Activated gamma-delta T cell treated with anti-CD3 and anti-CD28 coated beads, Interleukin-2, amount 50 U/mL, for 16 hours (primary cell): ENCODE measurements around the gene PPP1CA.
A peak's percentile ranks its signal among the peaks of the same experiment; 100 is the strongest.

ENCODE experiments used
- DNase-seq: peaks from one replicate; pipeline ENCODE4 v3.0.0-alpha.2; 2020; ENCODE audit warnings: low read depth

Gene PPP1CA

DNA sequence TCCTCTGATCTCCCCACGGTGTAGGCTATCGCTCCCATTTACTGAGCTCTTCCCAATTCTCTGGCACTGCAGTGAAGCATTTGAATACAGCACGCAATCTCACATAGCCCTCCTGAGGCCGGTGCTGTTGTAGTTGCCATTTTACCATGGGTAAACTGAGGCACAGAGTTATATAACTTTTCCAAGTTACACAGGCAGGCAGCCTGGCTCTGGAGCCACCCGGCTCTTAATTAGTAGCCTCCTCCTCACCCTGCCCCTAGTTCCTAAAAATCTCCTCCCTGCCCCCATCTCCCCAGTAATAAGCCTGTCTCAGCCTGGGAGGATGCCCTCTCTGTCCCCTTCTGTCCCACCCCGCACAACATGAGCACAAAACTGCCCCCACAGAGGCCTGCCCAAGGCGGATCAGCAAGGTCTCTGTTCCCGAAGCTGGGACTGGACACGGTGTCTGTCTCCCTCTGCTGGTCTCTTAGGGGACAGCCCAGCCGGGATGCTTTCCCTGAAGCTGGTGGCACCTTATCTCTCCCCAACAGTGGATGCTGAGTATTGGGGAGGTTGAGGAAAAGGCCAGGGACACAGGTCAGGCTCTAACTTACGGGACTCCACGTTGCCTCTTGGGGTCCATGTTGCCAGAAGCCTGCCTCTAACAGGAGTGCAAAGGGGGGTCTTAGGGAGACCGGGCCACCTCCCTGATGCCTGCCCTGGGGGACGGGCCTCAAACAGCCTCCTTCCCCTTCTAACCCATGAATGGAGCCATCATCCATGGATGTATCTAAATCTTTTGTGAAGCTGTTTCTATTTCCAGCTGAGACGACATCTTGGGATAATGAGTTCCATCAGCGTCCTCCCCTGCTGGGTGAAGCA lies 19.2 kb downstream of the PPP1CA start:
- DNase-seq = peak; percentile 71

DNA sequence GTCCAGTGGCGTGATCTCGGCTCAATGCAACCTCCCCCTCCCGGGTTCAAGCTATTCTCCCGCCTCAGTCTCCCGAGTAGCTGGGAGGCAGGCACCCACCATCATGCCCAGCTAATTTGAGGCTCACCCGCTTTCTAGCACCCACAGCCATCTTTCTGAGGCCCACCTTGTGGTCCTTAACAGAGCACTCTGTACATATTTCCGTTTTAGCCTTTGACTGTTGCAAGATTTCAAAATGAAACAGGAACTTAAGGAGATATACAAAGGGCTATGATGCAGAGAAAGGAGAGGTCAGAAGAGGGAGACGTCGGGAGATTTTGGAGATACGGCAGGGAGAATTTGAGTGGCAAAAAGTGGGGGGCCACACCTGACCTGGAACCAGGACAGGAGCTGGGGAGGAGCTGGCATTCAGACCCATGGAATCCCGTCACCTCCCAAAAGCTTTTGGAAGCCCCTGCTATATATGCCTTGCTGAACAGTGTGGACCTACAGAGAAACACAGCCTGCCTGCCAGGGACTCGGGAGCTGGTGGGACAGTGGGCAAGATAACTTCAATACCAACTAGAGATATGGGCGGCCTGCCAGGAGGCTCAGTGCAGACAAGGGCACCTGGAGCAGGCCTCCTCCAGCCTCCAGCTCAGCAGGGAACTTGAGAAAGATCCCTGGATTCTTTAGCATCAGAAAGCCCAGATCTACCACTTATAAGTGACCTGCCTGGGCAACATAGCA lies 20.2 kb downstream of the PPP1CA start:
- no peak for DNase-seq

DNA sequence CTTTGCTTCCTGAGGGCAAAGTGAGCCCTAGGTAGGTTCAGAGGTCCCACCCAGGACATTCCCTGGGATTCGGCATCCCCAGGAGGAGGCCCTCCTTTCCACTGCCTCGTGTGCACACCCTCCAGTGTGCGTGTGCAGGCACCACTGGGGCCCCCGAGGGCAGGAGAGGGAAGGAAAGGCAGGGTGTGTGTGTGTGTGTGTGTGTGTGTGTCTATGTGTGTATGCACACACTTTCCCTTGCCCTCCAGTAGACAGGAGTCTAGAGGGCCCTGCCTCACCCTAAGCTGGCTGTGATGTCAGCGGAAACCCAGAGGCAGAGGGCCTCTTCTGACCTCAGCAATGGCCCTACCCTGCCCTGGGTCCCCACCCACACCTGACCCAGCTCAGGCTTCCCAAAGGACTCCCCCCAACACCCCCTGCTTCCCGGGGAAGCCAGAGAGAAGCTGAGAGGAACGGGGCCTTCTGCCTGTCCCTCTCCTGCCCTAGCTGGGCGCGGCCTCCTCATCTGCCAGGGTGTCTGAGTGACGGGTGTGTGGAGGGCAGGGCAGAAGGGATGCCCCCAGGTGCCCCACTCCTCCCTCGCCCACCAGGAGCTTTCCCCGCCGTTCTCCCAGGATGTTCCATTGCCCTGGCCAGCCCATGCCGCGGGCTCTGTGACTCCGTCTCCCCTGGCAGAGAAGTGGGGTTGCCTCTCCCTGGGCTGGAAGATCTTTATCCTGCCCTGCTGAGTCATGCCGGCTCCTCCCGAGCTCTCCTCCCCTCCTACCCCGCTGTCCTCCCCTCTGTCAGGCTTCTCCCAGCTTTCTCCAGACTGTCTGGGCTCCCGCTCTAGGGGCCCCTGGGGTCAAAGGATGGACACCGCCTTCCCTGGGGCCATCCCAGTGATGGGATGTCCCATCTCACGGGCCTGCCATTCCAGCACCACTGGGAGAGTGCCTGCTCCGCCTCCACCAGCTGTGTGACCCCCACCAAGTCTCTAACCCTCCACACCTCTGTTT lies 22.3 kb downstream of the PPP1CA start:
- DNase-seq = no peak

DNA sequence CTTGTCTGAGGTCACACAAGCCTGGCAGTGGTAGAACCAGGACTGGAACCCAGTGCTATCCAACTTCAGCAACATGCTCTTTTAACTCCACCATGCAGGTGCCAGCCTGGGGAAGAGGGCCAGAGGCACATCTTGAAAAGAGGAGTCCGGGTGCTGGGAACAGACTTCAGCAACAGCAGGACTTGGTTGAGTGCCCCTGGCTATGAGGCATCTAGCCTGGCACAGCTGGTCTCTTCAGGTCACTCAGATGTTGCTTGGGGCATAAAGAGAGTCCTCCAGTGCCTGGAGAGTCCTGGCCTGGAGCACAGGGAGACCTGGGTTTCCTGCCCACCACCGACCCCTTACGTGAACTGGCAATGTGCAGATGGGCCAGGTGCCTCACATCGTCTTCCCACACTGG lies 23.1 kb downstream of the PPP1CA start:
- no peak for DNase-seq

DNA sequence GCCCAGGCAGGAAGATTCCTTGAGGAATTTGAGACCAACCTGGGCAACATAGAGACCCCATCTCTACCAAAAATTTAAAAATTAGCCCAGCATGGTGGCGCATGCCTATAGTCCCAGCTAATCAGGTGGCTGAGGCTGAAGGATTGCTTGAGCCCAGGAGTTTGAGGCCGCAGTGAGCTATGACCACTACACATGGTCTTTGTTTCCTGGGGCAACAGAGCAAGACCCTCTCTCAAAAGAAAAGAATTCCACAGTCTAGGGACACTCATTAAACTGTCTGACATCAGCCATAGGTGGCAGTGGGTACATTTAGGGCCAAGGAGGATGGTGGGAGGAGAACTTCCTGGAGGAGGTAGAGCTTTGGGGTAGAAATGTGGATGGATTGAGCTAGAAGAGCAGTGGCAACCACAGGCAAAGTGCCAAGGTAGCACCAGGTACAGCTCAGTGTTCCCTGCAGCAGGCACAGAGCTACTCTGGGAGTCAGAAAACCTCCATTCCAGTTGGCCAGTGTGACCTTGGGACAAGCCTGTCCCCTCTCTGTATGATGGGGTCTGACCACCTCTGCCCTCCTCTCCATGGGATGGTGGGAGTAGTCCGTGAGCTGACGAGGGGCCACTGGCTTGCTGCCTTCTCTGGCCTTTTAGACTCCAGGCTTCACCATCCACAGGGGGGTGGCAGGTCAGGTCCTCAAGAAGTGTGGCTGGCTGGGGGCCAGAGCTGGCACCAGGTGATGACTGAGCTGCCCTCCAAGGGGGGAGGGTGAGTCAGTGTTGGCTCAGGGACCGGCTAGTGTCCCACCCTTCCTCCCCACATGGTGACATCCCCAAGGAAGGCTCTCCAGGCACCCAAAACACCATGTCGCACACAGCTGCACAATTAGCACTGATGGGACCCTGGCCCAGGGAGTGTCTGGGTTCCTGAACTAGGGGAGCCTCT lies 24.5 kb downstream of the PPP1CA start:
- DNase-seq = no peak

DNA sequence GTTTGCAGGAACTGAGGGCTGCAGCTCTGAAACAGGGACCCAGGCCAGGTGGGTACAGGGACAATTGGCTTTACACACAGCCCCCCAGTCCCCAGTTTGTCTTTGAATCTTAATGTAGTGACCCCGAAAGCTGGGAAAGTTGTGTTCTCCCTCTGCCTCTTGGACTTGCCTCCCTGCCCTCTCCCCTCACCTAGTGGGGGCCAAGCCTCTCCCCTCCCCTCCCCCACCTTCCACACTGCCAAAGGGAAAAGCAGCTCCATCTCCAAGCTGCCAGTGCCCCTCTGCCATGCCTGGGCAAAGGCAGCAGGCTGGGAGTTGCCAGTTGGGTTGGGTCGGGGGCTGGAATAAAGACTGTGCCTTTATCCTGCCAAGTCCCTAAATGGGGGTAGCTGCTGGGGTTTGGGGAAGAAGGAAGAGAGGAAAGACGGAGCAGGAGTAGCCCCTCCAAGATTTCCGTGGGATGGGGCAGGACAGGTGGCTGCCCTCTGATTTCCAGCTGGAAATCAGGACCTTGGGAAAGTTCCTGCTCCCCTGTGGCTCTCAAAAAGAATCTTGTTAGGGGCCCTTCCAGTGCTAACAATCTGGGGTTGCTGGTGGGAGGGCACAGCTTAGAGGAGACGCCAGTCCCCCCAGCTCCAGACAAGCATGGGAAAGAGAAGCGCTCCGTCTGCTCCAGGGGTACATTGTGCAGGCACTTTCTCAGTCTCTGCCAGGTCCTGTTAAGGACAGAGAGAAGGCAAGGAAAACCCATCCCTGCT lies 25.4 kb downstream of the PPP1CA start:
- DNase-seq = no peak

DNA sequence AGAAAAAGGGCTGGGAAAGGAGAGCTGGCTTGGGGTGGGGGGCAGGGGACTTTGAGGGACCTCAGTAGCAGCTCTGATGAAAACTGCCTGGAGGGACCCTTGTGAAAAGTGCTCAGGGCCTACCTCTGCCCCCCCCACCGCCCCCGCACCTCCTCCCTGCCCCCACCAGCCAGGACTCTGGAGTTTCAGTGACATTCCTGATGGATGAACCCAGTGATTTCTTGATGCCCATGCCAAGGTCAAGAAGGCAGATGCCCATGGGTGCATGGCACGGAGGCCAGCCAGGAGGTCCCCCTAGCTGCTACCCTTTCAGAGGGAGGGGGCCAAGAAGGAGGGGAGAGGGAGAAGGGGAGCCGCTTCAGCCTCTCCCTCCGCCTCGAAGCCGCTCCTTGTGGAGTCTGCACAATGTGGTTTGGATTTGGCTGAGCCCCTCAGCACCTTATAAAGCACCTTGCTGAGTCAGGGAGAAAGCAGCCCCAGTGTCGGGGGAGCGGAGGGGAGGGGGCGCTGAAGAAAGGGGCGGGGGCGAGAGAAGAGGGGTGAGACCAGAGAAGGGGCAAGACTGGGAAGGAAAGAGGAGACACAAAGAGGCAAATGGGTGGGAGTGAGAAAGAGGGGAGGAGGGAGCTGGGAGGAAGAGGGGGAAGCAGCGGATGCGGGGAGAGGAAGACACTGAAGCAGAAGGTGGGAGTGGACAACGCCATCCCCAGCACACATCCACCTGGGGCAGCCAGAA lies 26.2 kb downstream of the PPP1CA start:
- no peak for DNase-seq

DNA sequence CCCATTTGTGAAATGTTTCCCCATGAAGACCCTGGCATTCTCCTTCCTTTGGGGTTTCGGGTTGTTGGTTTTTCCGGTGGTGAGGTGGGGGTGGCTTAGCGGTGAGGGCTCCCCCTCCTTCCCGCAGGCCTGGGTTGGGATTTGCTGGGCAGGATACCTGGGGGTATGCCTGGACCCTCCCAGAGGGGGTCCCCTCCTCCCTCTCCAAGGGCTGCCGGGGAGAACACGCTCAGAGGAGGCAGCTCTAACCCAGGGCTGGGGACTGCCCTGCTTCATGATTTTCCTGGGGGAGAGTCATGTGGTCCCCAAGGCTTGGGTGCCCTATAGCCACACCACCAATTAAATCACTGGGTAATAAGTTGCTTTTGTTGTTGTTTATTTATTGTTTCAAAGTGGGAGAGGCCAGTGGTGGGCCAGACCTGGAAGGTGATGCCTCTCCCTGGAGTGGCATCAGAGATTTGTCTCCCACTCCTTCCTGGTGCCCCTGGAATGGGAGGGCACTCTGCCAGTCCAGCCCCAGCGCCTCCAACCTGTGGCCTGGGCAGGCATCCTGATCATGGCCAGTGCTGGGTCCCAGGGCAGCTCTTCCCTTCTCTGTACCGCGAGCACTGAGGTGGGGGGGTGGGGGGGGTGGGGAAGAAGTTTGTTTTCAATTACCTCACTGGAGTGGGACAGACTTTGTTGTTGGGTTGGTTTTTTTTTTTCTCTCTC lies 26.9 kb downstream of the PPP1CA start:
- no peak for DNase-seq

DNA sequence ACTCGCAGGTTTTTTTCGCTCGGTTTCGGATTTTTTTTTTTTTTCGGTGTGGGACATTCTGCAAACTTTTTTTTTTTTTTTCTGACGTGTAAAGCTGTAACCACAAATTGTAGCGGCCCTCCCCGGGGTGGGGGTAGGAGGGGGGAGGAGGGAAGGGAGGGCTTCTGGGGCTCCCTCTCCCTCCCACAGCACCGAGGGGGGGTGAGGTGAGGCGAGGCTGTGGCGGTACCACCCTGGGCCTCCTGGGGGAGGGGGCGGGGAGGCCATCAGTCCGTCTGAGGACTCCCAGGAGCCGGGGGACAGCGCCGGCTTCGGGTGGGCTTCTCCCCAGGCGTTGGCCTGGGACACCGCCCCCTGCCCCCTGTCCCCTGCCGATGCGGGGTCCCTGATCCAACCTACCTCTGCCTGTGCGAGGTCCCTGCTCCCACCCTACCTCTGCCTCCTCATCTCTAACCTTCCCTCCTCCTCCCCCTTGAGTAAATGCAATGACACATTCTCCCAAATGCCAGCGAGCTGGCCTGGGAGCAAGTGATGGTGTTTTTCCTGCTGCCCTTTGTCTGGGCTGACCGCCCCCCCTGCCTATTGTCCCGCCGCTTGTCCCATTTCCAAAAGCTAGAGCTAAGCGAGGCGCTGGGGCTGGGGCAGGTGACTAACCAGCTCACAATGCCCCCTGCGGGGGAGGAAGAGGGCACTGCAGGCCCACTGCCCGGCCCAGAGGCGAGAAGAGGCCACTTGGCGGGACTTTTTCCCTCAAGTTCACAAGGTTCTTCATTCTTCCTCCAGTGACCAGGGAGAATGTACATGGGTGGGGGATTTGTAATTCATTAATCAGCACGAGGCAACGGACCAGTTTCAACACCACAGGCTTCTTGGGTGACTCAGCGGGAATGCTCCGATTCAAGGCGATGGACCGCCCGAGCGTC lies 27.7 kb downstream of the PPP1CA start:
- peak; percentile 82 for DNase-seq

DNA sequence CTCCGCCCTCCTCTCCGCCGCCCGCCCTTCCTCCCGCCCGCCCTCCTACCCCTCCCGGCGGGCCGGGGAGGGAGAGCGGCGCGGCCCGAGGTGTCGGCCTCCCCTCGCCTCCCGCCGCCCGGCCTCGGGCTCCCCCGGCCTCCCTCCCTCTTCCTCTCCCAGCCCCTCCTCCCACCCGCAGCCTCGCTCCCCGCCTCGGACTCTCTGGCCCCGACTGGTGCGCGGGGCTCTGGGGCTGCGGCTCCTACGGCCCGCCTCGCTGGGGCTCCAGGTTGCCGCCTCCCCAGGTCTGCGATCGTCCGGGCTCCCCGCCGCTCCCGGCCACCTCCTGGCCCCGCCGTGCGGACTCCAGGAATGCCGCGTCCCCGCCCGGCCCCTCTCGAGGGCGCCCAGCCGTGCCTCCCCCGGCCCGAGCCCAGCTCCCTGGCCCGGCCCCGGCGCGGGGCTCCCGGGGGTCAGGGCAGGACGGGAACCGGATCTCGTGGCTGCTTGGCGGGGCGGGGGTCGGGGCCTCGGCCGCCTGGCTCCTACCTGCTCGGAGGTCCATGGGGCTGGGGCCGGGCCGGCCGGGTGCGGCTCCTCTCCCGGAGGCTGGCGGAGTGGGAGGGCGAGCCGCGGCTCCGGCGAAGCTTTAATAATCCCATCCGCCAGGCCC lies 28.5 kb downstream of the PPP1CA start, which contains the start of gene CLCF1:
CLCF1 (minus strand) TSS at position 606 of the 655 bp plus-strand sequence; CDS start at position 547, 59 bp downstream.
- DNase-seq = no peak

DNA sequence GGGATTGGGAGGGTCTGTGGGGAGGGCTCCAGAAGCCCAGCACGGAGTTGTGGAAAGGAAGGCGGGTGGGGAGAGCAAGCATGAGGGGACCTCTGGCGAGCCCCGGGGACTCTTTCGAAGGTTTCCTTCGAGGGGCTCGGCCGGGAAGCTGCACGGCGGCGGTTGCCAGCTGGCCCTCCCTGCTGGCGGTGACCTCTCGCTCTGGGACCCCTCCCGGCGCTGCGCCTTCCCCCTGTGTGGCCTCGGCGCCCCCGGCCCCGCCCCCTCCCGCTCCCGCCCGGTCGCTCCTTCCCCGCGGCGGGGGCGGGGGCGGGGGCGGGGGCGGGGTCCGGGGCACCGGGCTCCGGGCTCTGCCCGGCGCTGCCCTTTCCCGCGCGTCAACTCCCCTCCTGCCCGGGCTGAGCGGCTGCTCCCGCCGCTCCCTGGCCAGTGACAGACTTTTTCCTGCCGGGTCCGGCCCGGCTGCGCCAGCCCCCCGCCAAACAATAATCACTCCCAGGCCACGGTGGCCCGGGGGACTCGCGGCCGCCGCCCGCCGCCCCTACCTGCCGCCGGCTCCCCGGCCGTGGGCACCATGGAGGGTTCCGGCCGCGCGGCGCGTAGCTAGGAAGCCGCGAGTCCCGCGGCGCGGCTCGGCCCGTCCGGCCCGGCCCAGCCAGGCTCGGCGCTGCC lies 29.2 kb downstream of the PPP1CA start:
- no peak for DNase-seq

DNA sequence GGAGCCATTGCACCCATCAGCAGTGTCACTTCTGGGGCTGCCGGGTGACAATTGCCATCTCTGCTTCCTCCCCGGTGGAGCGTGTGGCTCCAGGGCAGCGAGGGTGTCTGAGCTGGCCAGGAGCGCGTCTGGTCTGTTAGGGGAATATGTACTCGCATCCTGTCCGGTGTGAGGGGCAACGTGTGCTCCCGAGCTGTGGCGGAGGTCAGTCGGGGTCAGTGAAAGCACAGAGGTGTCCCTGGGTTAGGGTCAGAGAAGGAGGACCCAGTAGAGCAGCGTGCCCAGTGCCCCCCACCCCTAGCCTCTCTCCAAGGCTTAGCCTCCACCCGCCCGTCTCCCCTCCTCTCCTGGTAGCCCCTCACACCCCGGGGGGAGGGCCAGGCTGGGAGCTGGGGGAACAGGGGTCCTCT lies 29.7 kb downstream of the PPP1CA start:
- no peak for DNase-seq

DNA sequence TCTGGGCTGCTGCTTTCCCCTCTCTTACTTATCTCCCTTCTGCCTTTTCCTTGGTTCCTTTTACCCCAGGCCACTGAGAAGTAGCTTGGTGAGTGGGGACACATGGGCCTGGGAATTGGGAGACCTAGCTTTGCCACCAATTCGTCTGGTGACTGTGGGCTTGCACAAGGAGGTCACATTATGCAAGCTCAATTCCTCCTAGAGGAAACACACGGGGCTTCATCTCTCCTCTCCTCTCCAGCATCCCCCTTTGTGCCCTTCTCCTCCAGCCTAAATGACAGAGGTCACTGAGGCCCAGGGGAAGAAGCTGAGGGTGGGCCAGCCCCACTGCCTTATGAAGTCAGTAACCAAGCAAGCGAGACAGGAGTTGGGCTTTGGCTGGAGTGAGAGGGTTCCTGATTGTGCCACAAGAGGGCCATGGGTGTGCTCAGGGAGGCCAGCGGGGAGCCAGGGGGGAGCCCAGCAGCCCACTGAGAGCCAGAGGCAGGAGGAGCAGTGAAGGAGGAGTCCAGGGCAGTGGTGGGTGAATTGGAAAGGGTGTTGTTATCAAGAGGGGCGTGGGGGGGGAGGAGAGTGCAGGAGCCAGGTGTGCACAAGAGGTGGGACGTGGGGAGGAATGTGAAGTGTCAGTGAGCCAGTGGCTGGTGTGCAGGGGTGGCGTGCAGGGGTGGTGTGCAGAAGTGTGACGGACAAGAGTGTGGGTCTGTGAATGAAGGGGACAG lies 30.3 kb downstream of the PPP1CA start:
- no peak for DNase-seq

DNA sequence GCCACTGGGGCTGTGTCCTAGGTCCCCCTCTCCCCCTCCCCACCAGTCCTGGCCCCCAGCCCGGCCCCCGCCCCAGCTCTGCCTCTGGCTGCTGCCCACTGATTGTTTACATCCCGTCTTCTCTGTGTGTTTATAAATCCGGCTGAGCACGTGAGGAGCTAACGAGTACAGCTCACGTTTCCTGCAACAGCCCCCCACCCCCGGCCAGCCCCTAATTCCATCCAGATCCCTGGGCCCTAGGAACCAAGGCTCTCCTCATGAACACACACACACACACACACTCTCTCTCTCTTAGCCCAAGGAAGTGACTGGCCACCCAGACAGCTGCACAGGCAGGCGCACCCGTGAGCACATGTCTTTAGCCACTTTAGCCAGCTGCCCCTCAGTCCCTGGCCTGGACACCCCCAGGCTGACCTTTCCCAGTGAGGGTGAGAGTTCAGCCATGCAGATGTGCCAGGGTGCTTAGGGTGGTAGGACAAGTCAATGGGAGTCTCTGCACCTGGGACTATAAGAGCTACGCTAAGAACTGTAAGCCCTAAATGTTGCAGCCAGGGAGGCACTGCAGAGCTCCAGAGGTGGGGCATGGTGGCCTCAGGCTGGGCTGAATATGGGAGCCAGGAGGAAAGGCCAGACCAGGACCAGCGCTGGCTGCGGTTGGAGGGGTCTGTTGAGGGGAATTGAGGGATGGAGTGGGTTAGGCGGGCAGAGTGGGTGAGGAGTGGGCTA lies 31.1 kb downstream of the PPP1CA start:
- DNase-seq = no peak

DNA sequence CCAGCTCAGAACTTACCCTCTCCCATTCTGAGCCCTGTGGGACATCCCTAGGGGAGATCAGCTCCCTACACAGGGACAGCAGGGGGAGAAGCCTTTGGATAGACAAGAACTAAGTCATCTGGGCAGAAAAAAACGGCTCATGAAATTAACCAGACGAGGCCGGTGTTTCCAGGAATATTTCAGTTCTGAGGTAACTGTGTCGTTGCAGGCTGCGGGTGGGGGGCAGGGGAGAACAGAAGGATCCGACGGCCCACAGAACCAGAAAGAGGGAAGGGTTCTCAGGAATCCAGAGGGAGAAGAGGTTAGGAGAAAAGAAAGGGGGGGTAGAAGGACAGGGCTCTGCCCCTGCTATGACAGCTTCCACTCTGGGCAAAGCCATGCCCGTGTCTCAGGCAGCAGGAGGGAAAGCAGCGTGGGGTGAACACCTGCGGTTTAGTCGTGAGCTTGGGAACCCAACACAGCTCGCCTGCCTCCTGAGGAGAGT lies 31.8 kb downstream of the PPP1CA start:
- DNase-seq = no peak
